Measurements from ENCODE around the gene RAPH1.

DNA sequence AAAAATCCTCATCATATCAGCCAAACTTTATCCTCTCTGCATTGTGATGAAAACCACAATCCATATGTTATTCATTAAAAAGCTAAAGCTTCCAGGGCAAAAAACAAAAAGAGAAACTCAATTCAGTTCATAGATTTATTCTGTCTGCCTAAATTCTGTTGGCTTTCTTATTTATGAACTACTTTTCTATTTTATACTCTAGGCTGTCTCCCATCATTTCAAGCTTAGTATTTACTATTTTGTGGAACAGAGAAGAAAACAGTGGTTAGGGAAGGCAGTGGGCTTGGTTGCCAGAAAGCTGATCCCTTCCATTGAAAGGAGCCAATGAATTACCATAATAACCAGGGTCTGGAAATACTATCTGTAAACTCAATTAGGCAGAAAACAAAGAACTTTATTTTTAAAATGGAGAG lies 71.8 kb downstream of the RAPH1 start:
- TF ChIP-seq, protein P1, sequence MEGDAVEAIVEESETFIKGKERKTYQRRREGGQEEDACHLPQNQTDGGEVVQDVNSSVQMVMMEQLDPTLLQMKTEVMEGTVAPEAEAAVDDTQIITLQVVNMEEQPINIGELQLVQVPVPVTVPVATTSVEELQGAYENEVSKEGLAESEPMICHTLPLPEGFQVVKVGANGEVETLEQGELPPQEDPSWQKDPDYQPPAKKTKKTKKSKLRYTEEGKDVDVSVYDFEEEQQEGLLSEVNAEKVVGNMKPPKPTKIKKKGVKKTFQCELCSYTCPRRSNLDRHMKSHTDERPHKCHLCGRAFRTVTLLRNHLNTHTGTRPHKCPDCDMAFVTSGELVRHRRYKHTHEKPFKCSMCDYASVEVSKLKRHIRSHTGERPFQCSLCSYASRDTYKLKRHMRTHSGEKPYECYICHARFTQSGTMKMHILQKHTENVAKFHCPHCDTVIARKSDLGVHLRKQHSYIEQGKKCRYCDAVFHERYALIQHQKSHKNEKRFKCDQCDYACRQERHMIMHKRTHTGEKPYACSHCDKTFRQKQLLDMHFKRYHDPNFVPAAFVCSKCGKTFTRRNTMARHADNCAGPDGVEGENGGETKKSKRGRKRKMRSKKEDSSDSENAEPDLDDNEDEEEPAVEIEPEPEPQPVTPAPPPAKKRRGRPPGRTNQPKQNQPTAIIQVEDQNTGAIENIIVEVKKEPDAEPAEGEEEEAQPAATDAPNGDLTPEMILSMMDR (IDR thresholded peaks at IDR 0.05; ENCODE audit: insufficient read depth, low read depth, low read length): no peak
- no peak for TF ChIP-seq EZH2 (IDR thresholded peaks at IDR 0.05; ENCODE audit: insufficient read depth, low read length)
